Measurements from ENCODE around the gene THAP6. TPM values are rescaled to one million over a fixed set of nuclear protein-coding genes. Genes with fewer than 3 reads are reported as not detected.

THAP6 gene
- total RNA-seq, 4 donors from 2014 or later: 5.3 to 17.9 (median 7.3) TPM

GRCh38 chr4:75564023-75564422 is 49.8 kb downstream of the THAP6 start:
- intact Hi-C loops (cut with DNase I): no loop called here
- H3K27ac ChIP-seq: no peak overlapping the region
- no peaks in the 10 kb centered on the region for H3K9me3 ChIP-seq
- no peak for DNase-seq
- no peaks in the 10 kb centered on the region for H3K36me3 ChIP-seq
- WGBS, 2 donors: 84 to 91% methylated on average over 11 of the region's 11 CpGs
- no peak overlapping the region for H3K4me3 ChIP-seq
- TF ChIP-seq, protein P1, sequence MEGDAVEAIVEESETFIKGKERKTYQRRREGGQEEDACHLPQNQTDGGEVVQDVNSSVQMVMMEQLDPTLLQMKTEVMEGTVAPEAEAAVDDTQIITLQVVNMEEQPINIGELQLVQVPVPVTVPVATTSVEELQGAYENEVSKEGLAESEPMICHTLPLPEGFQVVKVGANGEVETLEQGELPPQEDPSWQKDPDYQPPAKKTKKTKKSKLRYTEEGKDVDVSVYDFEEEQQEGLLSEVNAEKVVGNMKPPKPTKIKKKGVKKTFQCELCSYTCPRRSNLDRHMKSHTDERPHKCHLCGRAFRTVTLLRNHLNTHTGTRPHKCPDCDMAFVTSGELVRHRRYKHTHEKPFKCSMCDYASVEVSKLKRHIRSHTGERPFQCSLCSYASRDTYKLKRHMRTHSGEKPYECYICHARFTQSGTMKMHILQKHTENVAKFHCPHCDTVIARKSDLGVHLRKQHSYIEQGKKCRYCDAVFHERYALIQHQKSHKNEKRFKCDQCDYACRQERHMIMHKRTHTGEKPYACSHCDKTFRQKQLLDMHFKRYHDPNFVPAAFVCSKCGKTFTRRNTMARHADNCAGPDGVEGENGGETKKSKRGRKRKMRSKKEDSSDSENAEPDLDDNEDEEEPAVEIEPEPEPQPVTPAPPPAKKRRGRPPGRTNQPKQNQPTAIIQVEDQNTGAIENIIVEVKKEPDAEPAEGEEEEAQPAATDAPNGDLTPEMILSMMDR (IDR thresholded peaks at IDR 0.05): no peak
- TF ChIP-seq POLR2A (IDR thresholded peaks at IDR 0.05): no peak
- H3K27me3 ChIP-seq: peaks cover 0 to 5% (median 0%) of the 10 kb centered on the region in 4 donors
- no peaks in the 10 kb centered on the region for H3K4me1 ChIP-seq

GRCh38 chr4:75565481-75565880 is 51.2 kb downstream of the THAP6 start:
- intact Hi-C loops (cut with DNase I): no loop called here
- Histone ChIP-seq H3K27me3 (peaks cover 0 to 6% (median 0%) of the 10 kb centered on the region in 4 donors), H3K36me3 (no peaks in the 10 kb centered on the region), H3K27ac (no peak overlapping the region), H3K4me1 (no peaks in the 10 kb centered on the region), H3K4me3 (no peak overlapping the region), H3K9me3 (no peaks in the 10 kb centered on the region)
- no peak for DNase-seq
- TF ChIP-seq POLR2A (IDR thresholded peaks at IDR 0.05): no peak
- TF ChIP-seq, protein P1 (IDR thresholded peaks at IDR 0.05): no peak

DNA sequence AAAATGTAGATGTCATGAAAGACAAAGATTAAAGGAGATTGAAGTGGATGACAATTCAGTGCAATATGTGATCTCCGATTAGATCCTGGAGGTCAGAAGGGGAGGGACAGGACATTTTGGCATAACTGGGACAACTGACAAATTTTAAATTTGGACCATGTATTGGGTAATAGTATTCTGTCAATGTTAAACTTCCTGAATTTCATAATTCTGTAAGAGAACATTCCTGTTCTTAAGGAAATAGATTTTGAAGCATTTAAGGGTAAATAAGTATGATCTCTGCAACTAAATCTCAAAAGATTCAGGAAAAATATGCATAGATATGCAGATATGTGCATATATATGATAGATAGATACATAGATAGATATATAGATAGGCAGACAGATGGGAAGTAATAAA is 52.6 kb downstream of the THAP6 start:
- H3K36me3 ChIP-seq: no peaks in the 10 kb centered on the region
- intact Hi-C loops (cut with DNase I): no loop called here
- WGBS, 2 donors: 68 to 72% methylated on average over 1 of the region's 1 CpG

DNA sequence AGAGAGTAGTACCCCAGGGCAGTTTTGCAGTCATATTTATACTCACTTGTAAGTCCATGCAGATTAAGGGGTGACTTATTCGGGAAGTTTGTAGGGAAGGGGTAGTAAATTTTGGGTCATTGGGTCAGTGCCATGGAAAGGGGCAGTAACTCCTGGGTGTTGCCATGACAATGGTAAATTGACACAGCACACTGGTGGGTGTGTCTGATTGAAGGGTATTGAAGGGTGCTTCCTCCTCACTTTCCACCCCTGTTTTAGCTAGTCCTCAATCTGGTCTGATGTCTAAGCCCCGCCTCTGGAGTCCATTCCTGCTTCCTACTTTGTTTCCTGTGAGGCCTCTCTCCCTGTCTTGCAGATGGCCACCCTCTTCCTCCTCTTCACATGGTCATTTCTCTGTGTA is 53.5 kb downstream of the THAP6 start:
- H3K27me3 ChIP-seq: peaks cover 0 to 6% (median 0%) of the 10 kb centered on the region in 4 donors
- H3K4me3 ChIP-seq: no peak overlapping the region
- DNase-seq: no peak
- no peak overlapping the region for H3K27ac ChIP-seq
- WGBS, 2 donors: 83 to 84% methylated on average over 2 of the region's 2 CpGs
- no peaks in the 10 kb centered on the region for H3K9me3 ChIP-seq
- TF ChIP-seq, protein P1 (IDR thresholded peaks at IDR 0.05): no peak
- TF ChIP-seq POLR2A (IDR thresholded peaks at IDR 0.05): no peak
- no peaks in the 10 kb centered on the region for H3K4me1 ChIP-seq
- intact Hi-C loops (cut with DNase I): no loop called here
- H3K36me3 ChIP-seq: no peaks in the 10 kb centered on the region

More for the DNA sequence above, 52.6 kb downstream of the THAP6 start:
- no peak for DNase-seq
- Histone ChIP-seq H3K27me3 (peaks cover 0 to 6% (median 0%) of the 10 kb centered on the region in 4 donors), H3K27ac (no peak overlapping the region), H3K4me1 (no peaks in the 10 kb centered on the region), H3K4me3 (no peak overlapping the region), H3K9me3 (no peaks in the 10 kb centered on the region)
- no peak for TF ChIP-seq POLR2A (IDR thresholded peaks at IDR 0.05)
- TF ChIP-seq, protein P1 (IDR thresholded peaks at IDR 0.05): no peak

Other genes with a start within 250 kb of the THAP6 start
- gene RCHY1, start 70 bp upstream of the THAP6 start, total RNA-seq: 10 to 100 TPM; 11.6 to 27.5 (median 15.1) TPM
- gene ODAPH, start 41.6 kb downstream of the THAP6 start, total RNA-seq: under 1 TPM in 1 of 4 donors, not detected in 3; 0.23 TPM
- 1 to 10 TPM in 2 of 4 donors, under 1 TPM in 2; 0.13 to 1.3 (median 0.71) TPM for gene CDKL2, start 116.1 kb downstream of the THAP6 start, total RNA-seq
- 10 to 100 TPM; 51.5 to 90.2 (median 65.1) TPM for gene G3BP2, start 158.9 kb downstream of the THAP6 start, total RNA-seq
- 10 to 100 TPM; 49.0 to 79.2 (median 69.8) TPM for gene USO1, start 210.1 kb downstream of the THAP6 start, total RNA-seq

All from esophagus squamous epithelium (tissue), 5 donors.